CD4-positive, alpha-beta T cell treated with Interleukin-1 beta for 1 hour (primary cell): Measurements from ENCODE around the gene IQGAP2.

Source experiments
- DNase-seq, 2 donors: peaks; one replicate each; pipeline ENCODE4 v3.0.0-alpha.2; 2020 to 2022

The IQGAP2 gene

GRCh38 chr5:76451031-76451701 lies 48.1 kb downstream of the IQGAP2 start:
- no peak for DNase-seq

- DNase-seq: no peak
These were observed 52.5 kb downstream of the IQGAP2 start for GRCh38 chr5:76455531-76456133.

GRCh38 chr5:76456258-76456657 lies 53.2 kb downstream of the IQGAP2 start:
- no peak for DNase-seq

- no peak for DNase-seq
These were observed 54.8 kb downstream of the IQGAP2 start for GRCh38 chr5:76457674-76458485.

GRCh38 chr5:76458486-76458830 lies 55.4 kb downstream of the IQGAP2 start:
- DNase-seq: no peak

GRCh38 chr5:76460104-76460503 lies 57.0 kb downstream of the IQGAP2 start:
- no peak for DNase-seq

- DNase-seq: no peak
These were observed 59.1 kb downstream of the IQGAP2 start for GRCh38 chr5:76462097-76462667.

- no peak for DNase-seq
These were observed 64.1 kb downstream of the IQGAP2 start for GRCh38 chr5:76467216-76467615.

GRCh38 chr5:76468635-76469425 lies 65.7 kb downstream of the IQGAP2 start:
- DNase-seq: no peak

- DNase-seq: no peak
These were observed 66.7 kb downstream of the IQGAP2 start for GRCh38 chr5:76469656-76470290.

- no peak for DNase-seq
These were observed 67.9 kb downstream of the IQGAP2 start for GRCh38 chr5:76470976-76471375.

- DNase-seq: peak in 1 of 2 donors; percentile 13
These were observed 68.3 kb downstream of the IQGAP2 start for GRCh38 chr5:76471406-76471805.

- DNase-seq: no peak
These were observed 68.9 kb downstream of the IQGAP2 start for GRCh38 chr5:76471987-76472334.

GRCh38 chr5:76472335-76473008 lies 69.4 kb downstream of the IQGAP2 start:
- peak in 1 of 2 donors; percentile 21 for DNase-seq

- DNase-seq: no peak
These were observed 69.9 kb downstream of the IQGAP2 start for GRCh38 chr5:76473009-76473336.

- DNase-seq: peak; percentile 71 to 76
These were observed 70.6 kb downstream of the IQGAP2 start for GRCh38 chr5:76473661-76474060.

GRCh38 chr5:76474377-76474776 lies 71.3 kb downstream of the IQGAP2 start:
- DNase-seq: no peak

- DNase-seq: no peak
These were observed 72.3 kb downstream of the IQGAP2 start for GRCh38 chr5:76475385-76475784.

- no peak for DNase-seq
These were observed 72.9 kb downstream of the IQGAP2 start for GRCh38 chr5:76475936-76476335.

GRCh38 chr5:76476474-76477038 lies 73.5 kb downstream of the IQGAP2 start:
- no peak for DNase-seq

- DNase-seq: no peak
These were observed 74.0 kb downstream of the IQGAP2 start for GRCh38 chr5:76477061-76477460.

- DNase-seq: no peak
These were observed 74.5 kb downstream of the IQGAP2 start for GRCh38 chr5:76477571-76477970.
